Measurements from ENCODE around the gene CORO1A. TPM values are rescaled to one million over a fixed set of nuclear protein-coding genes. Genes with fewer than 3 reads are reported as not detected.
"Not testable (repeated sequence)": the region's sequence is repeated elsewhere in the genome, so short reads cannot be mapped to it uniquely, and the experiment has no call there.

The CORO1A gene
- total RNA-seq, 4 donors from 2014 or later, result 21.2 to 205 (median 32.1) TPM

DNA sequence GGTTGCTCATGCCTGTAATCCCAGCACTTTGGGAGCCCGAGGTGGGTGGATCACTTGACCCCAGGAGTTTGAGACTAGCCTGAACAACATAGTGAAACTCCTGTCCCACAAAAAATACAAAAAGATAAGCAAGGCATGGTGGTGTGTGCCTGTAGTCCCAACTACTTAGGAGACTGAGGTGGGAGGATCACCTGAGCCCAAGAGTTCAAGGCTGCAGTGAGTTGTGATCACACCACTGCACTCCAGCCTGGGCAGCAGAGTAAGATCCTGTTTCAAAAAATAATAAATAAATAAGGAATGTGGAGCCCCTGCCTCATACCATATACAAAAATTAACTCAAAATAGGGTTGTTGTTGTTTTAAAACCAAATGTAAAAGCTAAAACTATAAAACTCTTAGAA lies 26.2 kb upstream of the CORO1A start:
- TF ChIP-seq POLR2A (IDR thresholded peaks at IDR 0.05), result no peak
- TF ChIP-seq, protein P1, sequence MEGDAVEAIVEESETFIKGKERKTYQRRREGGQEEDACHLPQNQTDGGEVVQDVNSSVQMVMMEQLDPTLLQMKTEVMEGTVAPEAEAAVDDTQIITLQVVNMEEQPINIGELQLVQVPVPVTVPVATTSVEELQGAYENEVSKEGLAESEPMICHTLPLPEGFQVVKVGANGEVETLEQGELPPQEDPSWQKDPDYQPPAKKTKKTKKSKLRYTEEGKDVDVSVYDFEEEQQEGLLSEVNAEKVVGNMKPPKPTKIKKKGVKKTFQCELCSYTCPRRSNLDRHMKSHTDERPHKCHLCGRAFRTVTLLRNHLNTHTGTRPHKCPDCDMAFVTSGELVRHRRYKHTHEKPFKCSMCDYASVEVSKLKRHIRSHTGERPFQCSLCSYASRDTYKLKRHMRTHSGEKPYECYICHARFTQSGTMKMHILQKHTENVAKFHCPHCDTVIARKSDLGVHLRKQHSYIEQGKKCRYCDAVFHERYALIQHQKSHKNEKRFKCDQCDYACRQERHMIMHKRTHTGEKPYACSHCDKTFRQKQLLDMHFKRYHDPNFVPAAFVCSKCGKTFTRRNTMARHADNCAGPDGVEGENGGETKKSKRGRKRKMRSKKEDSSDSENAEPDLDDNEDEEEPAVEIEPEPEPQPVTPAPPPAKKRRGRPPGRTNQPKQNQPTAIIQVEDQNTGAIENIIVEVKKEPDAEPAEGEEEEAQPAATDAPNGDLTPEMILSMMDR (IDR thresholded peaks at IDR 0.05), result no peak
- Histone ChIP-seq H3K9me3 (no peaks in the 10 kb centered on the region), H3K4me3 (no peak overlapping the region), H3K36me3 (no peaks in the 10 kb centered on the region), H3K4me1 (no peaks in the 10 kb centered on the region), H3K27ac (no peak overlapping the region), H3K27me3 (no peaks in the 10 kb centered on the region)
- no peak for DNase-seq

DNA sequence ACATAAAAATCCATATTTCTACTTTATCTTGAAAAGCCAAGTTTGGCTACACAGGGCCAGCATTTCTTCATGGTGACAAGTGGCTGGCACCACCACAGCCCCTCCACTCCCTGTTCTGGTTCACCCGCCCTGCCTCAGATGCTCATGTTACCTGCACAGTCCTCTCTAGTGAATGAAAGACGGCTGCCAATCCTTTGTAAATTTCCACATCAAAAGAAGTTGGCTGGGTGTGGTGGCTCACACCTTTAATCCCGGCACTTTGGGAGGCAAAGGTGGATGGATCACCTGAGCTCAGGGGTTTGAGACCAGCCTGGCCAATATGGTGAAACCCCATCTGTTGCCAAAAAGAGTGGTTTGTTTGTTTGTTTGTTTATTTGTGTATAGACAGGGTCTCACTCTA lies 19.9 kb upstream of the CORO1A start:
- Histone ChIP-seq H3K27ac (no peak overlapping the region), H3K4me3 (no peak overlapping the region), H3K27me3 (no peaks in the 10 kb centered on the region), H3K9me3 (no peaks in the 10 kb centered on the region), H3K36me3 (no peaks in the 10 kb centered on the region), H3K4me1 (no peaks in the 10 kb centered on the region)
- TF ChIP-seq, protein P1 (IDR thresholded peaks at IDR 0.05), result no peak
- no peak for TF ChIP-seq POLR2A (IDR thresholded peaks at IDR 0.05)
- DNase-seq, result no peak

DNA sequence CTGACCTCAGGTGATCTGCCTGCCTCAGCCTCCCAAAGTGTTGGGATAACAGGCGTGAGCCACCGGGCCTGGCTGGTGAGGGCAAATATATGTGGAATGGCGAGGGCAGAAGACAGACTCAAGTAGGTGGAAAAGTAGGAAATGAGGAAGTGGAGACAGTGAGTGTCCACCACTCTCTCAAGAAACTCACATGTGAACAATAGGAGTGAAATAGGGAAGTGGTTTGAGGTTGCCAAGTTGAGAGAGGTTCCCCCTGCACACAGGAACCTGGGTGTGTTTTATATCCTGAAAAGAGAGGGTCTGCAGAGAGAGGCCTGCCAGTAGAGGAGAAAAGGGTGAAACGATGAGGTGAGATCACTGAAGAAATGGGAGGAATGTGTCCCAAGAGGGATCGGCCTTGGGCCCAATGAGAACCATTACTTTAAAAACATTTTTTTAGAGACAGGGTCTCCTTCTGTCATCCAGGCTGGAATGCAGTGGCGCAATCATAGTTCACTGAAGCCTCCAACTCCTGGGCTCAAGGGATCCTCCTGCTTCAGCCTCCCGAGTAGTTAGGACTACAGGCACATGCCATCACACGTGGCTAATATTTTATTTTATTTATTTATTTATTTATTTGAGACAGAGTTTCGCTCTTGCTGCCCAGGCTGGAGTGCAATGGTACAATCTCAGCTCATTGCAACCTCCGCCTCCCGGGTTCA lies 17.1 kb upstream of the CORO1A start:
- H3K27ac ChIP-seq, result peak overlapping the region in 1 of 4 donors; percentile 55
- DNase-seq, result peak in 2 of 3 donors; percentile 31 to 48
- no peak overlapping the region for H3K4me3 ChIP-seq
- H3K9me3 ChIP-seq, result no peaks in the 10 kb centered on the region
- H3K27me3 ChIP-seq, result no peaks in the 10 kb centered on the region
- no peaks in the 10 kb centered on the region for H3K4me1 ChIP-seq
- TF ChIP-seq, protein P1 (IDR thresholded peaks at IDR 0.05), result no peak
- no peak for TF ChIP-seq POLR2A (IDR thresholded peaks at IDR 0.05)
- no peaks in the 10 kb centered on the region for H3K36me3 ChIP-seq

DNA sequence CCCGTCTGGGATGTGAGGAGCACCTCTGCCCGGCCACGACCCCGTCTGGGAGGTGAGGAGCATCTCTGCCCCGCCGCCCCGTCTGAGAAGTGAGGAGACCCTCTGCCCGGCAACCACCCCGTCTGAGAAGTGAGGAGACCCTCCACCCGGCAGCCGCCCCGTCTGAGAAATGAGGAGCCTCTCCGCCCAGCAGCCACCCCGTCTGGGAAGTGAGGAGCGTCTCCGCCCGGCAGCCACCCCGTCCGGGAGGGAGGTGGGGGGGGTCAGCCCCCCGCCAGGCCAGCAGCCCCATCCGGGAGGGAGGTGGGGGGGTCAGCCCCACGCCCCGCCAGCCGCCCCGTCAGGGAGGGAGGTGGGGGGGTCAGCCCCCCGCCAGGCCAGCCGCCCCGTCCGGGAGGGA lies 14.7 kb upstream of the CORO1A start:
- H3K27me3 ChIP-seq, H3K36me3 ChIP-seq, H3K27ac ChIP-seq, DNase-seq, H3K9me3 ChIP-seq, H3K4me1 ChIP-seq, H3K4me3 ChIP-seq: not testable (repeated sequence)

DNA sequence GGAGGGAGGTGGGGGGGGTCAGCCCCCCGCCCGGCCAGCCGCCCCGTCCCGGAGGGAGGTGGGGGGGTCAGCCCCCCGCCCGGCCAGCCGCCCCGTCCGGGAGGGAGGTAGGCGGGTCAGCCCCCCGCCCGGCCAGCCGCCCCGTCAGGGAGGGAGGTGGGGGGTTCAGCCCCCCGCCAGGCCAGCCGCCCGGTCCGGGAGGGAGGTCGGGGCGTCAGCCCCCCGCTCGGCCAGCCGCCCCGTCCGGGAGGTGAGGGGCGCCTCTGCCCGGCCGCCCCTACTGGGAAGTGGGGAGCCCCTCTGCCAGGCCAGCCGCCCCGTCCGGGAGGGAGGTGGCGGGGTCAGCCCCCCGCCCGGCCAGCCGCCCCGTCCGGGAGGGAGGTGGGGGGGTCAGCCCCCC lies 14.0 kb upstream of the CORO1A start:
- not testable (repeated sequence) for H3K4me3 ChIP-seq, H3K36me3 ChIP-seq, H3K27me3 ChIP-seq, H3K27ac ChIP-seq, H3K4me1 ChIP-seq, DNase-seq, H3K9me3 ChIP-seq

DNA sequence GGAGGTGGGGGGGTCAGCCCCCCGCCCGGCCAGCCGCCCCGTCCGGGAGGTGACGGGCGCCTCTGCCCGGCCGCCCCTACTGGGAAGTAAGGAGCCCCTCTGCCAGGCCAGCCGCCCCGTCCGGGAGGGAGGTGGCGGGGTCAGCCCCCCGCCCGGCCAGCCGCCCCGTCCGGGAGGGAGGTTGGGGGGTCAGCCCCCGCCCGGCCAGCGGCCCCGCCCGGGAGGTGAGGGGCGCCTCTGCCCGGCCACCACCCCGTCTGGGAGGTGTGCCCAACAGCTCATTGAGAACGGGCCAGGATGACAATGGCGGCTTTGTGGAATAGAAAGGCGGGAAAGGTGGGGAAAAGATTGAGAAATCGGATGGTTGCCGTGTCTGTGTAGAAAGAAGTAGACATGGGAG lies 13.3 kb upstream of the CORO1A start:
- not testable (repeated sequence) for DNase-seq, H3K27me3 ChIP-seq, H3K4me3 ChIP-seq, H3K4me1 ChIP-seq, H3K9me3 ChIP-seq, H3K27ac ChIP-seq, H3K36me3 ChIP-seq

DNA sequence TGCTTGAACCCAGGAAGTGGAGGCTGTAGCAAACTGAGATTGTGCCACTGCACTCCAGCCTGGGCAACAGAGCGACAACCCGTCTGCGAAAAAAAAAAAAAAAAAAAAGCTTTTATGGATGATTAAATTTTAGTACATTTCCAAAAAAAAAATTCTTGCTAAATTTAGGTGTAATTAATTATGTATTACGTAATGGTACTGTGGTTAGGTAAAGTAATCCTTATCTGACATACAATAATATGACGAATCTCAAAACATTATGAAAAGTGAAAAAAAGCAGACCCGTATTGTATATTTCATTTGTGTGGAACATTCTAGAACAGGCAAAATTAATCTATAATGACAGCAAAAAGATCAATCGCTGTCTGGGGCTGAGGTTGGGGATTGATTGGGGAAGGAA lies 10.3 kb upstream of the CORO1A start:
- H3K36me3 ChIP-seq, result no peaks in the 10 kb centered on the region
- TF ChIP-seq, protein P1 (IDR thresholded peaks at IDR 0.05), result no peak
- no peak for TF ChIP-seq POLR2A (IDR thresholded peaks at IDR 0.05)
- H3K27me3 ChIP-seq, result no peaks in the 10 kb centered on the region
- H3K4me1 ChIP-seq, result no peaks in the 10 kb centered on the region
- no peak for DNase-seq
- no peak overlapping the region for H3K4me3 ChIP-seq
- no peaks in the 10 kb centered on the region for H3K9me3 ChIP-seq
- no peak overlapping the region for H3K27ac ChIP-seq

DNA sequence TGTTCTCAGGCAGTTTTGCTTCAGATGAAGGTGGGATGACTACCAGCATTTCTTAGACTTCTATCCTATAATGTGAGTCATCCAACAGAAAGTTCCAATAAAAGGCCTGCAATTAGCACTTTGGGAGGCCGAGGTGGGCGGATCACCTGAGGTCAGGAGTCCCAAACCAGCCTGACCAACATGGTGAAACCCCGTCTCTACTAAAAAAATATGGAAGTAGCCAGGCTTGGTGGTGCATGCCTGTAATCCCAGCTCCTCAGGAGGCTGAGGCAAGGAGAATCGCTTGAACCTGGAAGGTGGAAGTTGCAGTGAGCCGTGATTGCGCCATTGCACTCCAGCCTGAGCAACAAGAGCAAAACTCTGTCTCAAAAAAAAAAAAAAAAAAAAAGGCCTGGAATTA lies 6.5 kb upstream of the CORO1A start:
- H3K4me1 ChIP-seq, H3K27ac ChIP-seq, H3K4me3 ChIP-seq, DNase-seq, H3K9me3 ChIP-seq, H3K36me3 ChIP-seq, H3K27me3 ChIP-seq: not testable (repeated sequence)
